OCI-M2 (cell line): ENCODE data around the gene LCE6A.

ENCODE experiments used
- DNase-seq: peaks from one replicate; lab custom pipeline; 2025; ENCODE audit not compliant: unreplicated experiment; lab: John Stamatoyannopoulos, UW

LCE6A gene

GRCh38 chr1:152873495-152873894 is 30.8 kb downstream of the LCE6A start:
- no peak for DNase-seq

GRCh38 chr1:152876827-152877226 is 34.2 kb downstream of the LCE6A start:
- no peak for DNase-seq

- no peak for DNase-seq
Observed at GRCh38 chr1:152878042-152878441, 35.4 kb downstream of the LCE6A start, which contains the start of gene SMCP. Gene SMCP, plus strand, starts transcription at chr1:152878322. Its CDS starts 6,101 bp downstream, at chr1:152884423.

GRCh38 chr1:152879559-152880198 is 37.0 kb downstream of the LCE6A start:
- no peak for DNase-seq

- no peak for DNase-seq
Observed at GRCh38 chr1:152880316-152880715, 37.7 kb downstream of the LCE6A start.

GRCh38 chr1:152880907-152881306 is 38.3 kb downstream of the LCE6A start:
- no peak for DNase-seq

GRCh38 chr1:152884085-152884484 is 41.4 kb downstream of the LCE6A start:
- DNase-seq: no peak

- DNase-seq: no peak
Observed at GRCh38 chr1:152884506-152884905, 41.9 kb downstream of the LCE6A start.

- DNase-seq: no peak
Observed at GRCh38 chr1:152884966-152885624, 42.4 kb downstream of the LCE6A start.

GRCh38 chr1:152886085-152886484 is 43.4 kb downstream of the LCE6A start:
- DNase-seq: no peak

GRCh38 chr1:152886758-152887409 is 44.2 kb downstream of the LCE6A start:
- DNase-seq: no peak

- DNase-seq: no peak
Observed at GRCh38 chr1:152888126-152888525, 45.5 kb downstream of the LCE6A start.
